DND-41 (cell line): ENCODE results near the gene CDH11.

ENCODE experiments used
- CTCF ChIP-seq: IDR thresholded peaks from 2 replicates; pipeline ENCODE4 v1.5.1; 2012; ENCODE audit warnings: borderline replicate concordance, low read length, moderate library complexity, mild to moderate bottlenecking; ENCODE audit not compliant: poor library complexity, severe bottlenecking; ENCODE audit errors: extremely low read depth
- EZH2 ChIP-seq: IDR thresholded peaks from 3 replicates; pipeline ENCODE4 v1.6.1; 2012; ENCODE audit warnings: borderline replicate concordance, low read depth, mild to moderate bottlenecking, moderate library complexity, low read length, inconsistent platforms; ENCODE audit not compliant: severe bottlenecking

GRCh38 chr16:65045961-65046360 is 75.9 kb downstream of the CDH11 start:
- TF ChIP-seq CTCF = no peak
- TF ChIP-seq EZH2 = no peak
